ENCODE results near the gene KRT6B.
"Not testable (repeated sequence)": the region's sequence is repeated elsewhere in the genome, so short reads cannot be mapped to it uniquely, and the experiment has no call there.

The KRT6B gene

GRCh38 chr12:52473768-52474167 is 21.8 kb upstream of the KRT6B start, which contains the start of gene KRT6C:
Gene KRT6C (minus strand): TSS chr12:52473805. CDS start chr12:52473737, 68 bp downstream.
- no peak for DNase-seq (ENCODE audit: low read depth in 3 of 3, low spot score in 1 of 3)

GRCh38 chr12:52469853-52470252 is 17.9 kb upstream of the KRT6B start:
- DNase-seq (ENCODE audit: low read depth in 3 of 3, low spot score in 1 of 3), result no peak

- no peak for DNase-seq (ENCODE audit: low read depth in 3 of 3, low spot score in 1 of 3)
Observed at GRCh38 chr12:52464897-52465296, 13.0 kb upstream of the KRT6B start.

GRCh38 chr12:52461693-52462092 is 9.7 kb upstream of the KRT6B start:
- DNase-seq (ENCODE audit: low read depth in 3 of 3, low spot score in 1 of 3), result no peak

DNA sequence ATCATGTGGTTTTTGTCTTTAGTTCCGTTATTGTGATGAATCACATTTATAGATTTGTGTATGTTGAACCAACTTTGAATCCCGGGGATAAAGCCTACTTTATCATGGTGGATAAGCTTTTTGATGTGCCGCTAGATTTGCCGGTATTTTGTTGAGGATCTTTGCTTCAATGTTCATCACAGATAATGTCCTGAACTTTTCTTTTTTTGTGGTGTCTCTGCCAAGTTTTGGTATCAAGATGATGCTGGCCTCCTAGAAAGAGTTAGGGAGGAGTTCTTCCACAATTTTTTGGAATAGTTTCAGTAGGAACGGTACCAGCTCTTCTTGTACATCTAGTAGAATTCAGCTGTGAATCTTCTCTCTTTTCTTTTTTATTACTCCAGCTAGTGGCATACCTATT is 6.9 kb upstream of the KRT6B start:
- DNase-seq (ENCODE audit: low read depth in 3 of 3, low spot score in 1 of 3), result no peak

GRCh38 chr12:52455821-52456220 is 3.9 kb upstream of the KRT6B start:
- no peak for DNase-seq (ENCODE audit: low read depth in 3 of 3, low spot score in 1 of 3)

DNA sequence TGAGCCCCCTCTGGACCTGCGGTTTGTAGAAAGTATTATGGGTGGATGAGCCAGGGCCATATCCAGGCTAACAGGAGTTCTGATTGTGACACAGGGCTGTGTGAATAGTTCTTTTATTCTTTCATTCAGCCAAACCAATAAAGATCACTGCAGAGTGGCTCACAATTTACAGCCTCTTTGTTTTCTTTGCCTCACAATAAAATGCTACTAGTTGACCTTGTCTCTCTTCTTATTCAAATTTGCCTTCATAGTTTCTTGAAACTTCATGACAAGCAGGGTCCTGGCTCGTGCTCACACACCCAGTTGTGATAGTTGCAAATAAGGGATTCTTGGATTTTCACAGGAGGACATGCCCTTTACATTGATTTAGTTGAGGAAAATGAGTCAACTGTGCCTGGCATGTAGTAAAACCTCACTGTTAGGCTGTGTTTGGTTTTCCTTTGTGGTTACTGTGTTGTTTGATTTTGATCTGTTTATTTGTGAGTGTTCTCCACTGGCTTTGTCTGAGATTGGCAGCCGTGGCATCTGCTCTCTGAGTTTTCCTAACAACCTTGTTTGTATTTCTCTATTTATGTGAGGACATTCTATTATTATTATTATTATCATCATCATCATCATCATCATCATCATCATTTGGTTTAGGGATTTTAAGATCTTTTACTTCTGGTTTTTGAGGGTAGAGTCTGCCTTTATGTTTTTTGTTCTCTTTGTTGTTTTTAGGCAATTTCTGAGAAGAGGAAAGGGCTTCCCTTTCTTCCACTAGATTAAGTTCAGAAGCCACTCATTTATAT is 2.7 kb upstream of the KRT6B start:
- DNase-seq (ENCODE audit: low read depth in 3 of 3, low spot score in 1 of 3), result no peak

GRCh38 chr12:52448228-52448627 is 3.7 kb downstream of the KRT6B start:
- no peak for DNase-seq (ENCODE audit: low read depth in 3 of 3, low spot score in 1 of 3)

DNA sequence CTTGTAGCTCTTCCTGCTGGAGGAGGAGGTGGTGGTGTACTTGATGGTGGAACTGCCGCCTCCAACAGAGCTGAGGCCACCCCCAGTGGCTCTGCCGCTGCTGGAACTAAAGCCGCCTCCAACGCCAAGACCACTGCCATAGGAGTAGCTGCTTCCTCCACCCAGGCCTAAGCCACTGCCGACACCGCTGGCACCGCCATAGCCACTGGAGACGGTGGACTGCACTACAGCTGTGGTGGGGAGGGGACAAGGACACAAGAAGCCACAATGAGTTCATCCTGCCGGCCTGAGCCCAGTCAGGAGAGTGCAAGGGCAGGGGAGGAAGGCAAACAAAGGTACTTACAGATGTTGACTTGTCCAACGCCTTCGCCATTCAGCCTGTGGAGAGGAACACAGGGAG is 4.8 kb downstream of the KRT6B start:
- not testable (repeated sequence) for DNase-seq (ENCODE audit: low read depth in 3 of 3, low spot score in 1 of 3)

- DNase-seq (ENCODE audit: low read depth in 3 of 3, low spot score in 1 of 3), result no peak
Observed at GRCh38 chr12:52446367-52447045, 5.4 kb downstream of the KRT6B start.

GRCh38 chr12:52445876-52446275 is 6.1 kb downstream of the KRT6B start:
- no peak for DNase-seq (ENCODE audit: low read depth in 3 of 3, low spot score in 1 of 3)

GRCh38 chr12:52444647-52445595 is 7.0 kb downstream of the KRT6B start:
- DNase-seq (ENCODE audit: low read depth in 3 of 3, low spot score in 1 of 3), result no peak

DNA sequence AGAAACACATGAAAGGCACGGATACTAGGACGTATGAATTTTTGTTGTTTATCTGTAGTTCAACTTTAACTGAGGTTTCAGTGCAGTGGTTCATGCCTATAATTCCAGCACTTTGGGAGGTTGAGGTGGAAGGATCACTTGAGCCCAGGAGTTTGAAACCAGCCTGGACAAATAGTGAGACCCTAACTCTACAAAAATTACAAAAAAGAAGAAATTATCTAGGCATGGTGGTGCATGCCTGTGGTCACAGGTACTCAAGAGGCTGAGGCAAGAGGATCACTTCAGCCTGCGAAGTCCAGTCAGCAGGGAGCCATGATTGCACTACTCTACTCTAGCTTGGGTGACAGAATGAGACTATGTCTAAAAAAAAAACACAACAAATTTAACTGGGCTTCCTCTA is 8.0 kb downstream of the KRT6B start:
- DNase-seq (ENCODE audit: low read depth in 3 of 3, low spot score in 1 of 3), result no peak

DNA sequence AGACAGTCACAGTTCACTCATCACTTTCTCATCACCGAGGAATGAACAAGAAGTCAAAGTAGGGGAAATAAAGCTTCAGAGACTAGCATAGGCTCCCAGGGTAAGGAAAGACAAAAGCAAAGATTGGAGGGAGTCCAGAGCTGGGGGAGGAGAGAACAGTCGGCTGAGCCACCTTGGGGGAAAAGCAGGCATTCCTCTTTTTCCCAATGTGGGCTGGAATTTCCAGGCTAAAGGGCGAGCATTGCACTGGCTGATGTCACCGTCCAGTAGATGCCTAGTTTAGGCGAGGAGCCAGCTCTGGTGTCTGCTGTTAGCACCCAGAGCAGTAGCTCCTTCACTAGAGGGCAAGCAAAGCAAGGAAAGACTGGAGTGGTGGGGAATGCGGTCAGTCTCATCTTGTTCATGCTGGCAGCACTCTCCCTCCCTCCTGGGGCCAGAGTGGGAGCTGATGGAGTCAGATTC is 9.3 kb downstream of the KRT6B start:
- DNase-seq (ENCODE audit: low read depth in 3 of 3, low spot score in 1 of 3), result no peak

DNA sequence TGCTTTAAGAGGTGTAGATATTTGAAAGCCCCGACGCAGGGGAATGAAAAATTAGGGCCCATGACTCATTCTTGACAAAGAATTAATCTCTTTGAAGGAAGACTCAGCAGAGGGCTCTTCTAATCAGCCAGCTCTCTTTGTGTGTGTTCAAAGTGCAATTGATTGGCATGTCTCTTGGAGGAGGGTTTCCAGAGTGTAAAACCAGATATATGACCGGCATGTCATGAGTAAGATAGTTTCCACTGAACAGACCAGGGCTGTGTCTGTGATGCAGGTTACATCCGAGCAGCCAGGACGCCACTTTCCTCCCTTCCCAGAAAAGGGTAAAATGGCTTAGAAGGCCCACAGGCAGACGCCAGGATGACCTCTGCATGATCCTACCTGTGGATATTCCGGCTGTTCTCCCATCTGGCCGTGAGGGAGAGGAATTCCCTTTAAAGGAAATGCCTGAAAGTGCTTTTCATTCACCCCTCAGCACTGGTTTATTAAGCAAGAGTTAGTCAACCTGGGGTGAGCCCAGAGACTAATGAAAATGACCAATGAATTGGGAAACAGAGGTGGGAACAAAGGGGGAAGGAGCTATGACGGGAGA is 10.5 kb downstream of the KRT6B start:
- no peak for DNase-seq (ENCODE audit: low read depth in 3 of 3, low spot score in 1 of 3)

DNA sequence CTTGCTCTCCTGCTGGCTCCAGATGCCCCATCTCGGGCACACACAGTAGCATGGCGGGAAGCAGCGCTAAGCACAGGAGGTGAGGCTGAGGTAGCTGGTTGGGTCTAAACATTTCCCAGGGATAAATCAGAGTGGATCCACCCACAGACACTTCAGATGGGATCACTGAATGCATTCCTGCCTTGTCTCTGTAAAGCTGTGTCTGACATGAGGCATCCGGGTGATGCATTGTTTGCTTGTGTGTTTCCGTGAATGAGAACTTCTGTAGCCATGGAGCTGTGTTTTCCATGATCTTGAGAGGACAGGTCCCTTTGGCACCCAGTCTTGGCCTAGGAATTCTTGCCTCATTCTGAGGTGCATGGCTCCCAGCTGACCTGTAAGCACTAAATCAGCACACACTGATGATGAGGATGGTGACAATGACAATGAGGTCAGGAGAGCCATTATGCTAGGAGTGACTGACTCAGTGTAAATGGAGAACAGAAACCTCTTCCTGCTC is 11.1 kb downstream of the KRT6B start:
- no peak for DNase-seq (ENCODE audit: low read depth in 3 of 3, low spot score in 1 of 3)

DNA sequence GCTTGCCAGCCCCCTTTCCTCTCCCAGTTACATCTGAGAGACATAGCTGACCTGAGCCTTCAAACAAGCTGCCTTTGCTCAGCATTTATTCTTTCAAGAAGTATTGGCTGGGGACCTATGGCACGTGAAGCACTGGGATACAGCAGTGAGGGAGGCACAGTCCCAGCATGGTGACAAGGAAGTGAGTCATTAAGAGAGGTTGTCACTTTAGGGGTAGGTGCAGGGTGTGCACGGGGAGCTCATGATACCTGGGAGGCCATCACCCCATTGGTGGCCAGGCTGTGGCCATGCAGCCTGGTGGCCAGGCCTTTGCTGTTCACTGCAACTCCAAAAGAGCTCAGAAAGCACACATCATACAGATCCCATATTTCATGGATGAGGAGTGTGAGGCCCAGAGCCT is 12.1 kb downstream of the KRT6B start:
- DNase-seq (ENCODE audit: low read depth in 3 of 3, low spot score in 1 of 3), result no peak

- DNase-seq (ENCODE audit: low read depth in 3 of 3, low spot score in 1 of 3), result no peak
Observed at GRCh38 chr12:52439420-52439819, 12.5 kb downstream of the KRT6B start.

DNA sequence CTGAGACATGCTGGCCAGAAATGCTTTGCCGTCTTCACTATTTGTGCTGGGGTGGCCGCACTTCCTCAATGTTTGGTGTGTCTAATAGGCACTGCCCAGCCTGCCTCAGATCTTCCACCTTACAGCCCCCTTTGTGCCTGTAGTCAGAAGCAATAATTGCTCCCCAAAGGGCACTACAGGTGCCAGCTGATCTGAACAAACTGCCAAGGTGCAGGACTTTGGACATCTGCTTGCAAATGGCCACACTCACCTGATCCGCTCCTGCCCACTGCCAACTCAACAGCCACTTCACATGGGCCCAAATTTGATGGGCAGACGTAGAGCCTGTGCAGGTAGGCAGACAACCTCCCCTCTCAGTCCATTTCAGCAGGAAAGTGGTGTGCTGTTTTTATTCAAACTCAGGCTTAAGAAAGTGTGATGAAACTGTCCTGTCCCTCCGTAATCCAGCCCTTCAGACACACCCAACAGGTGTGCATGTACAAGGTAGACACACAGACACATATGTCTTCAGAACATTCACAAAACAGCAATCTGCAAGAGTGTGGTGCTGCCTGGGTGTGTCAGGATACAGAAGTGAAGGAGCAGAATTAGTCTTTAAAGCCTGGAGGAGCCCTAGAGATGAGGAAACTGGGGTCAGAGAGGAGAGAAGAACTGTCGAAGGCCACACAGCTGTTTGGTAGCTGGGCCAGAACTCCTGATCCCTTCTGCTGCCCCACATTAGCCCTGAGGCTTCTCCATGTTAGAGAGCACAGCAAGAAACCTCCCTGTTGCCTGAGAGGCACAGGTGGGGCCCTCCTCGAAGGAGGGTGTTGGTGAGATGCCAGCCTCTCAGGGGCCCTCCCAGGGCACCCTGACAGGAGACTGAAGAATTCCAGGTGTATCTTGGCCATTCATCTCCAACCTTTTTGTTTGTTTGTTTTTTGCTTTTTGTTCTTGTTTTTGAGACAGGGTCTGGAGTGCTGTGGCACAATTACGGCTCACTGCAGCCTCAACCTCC is 13.3 kb downstream of the KRT6B start:
- no peak for DNase-seq (ENCODE audit: low read depth in 3 of 3, low spot score in 1 of 3)

DNA sequence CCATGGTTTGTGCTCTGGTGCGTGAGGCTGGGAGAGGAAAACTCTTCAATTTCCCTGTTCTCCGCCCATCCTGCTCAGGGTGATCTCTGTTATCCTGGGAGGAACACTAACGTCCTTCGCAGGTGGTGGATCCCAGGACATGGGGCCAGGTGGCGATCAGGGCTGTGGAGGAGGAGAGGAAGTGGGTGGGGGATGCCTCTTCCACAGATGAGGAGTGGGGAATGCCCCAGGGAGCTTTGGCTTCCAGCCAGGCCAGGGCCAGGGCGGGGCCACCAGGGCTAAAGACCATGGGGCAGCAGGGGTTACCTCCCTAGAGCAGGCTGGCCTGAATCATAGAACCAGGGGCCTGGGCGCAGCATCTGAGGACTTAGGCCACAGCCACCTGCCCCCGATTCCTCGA is 14.4 kb downstream of the KRT6B start:
- no peak for DNase-seq (ENCODE audit: low read depth in 3 of 3, low spot score in 1 of 3)

All from stimulated activated CD4-positive, alpha-beta T cell treated with anti-CD3 and anti-CD28 coated beads, TNF-alpha, amount 100 ng/mL, for 1 hour (primary cell).